ENCODE measurements around the gene SEPTIN2.

DNA sequence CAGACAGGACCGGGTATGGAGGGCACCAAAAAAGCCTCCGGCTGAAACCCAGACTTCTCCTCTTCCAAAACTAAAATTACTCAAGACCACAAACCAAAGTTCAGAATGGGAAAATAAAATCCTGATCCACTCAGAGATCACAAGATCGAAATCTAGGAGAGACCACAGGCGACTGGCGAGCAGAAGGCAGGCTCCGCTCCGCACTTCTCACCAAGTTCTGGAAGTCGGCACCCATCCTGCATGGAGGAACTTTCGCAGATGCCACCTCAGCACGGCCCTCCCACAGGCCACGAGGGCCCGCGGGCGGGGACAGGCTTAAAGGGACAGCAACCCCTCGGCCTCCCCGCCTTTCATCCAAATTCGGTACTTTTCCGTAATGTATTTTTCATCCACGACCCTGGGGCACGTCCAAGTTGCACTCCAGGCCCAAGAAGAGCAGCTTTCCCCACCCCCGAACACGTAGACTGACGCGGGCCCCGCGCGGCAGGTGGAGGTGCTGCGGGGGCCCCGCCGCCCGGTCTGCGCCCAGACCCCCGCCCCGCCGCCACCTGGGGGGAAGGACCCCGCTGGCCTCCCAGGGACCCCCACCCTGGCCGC, 43.9 kb upstream of the SEPTIN2 start:
- TF ChIP-seq POLR2AphosphoS5 (IDR thresholded peaks at IDR 0.05; ENCODE audit: insufficient read depth, low read depth, low read length) (peak; percentile 57), POLR2A (IDR thresholded peaks at IDR 0.05; ENCODE audit: low read depth, low read length) (peak; percentile 52), EZH2 (IDR thresholded peaks at IDR 0.05; ENCODE audit: borderline replicate concordance, low read depth, low read length, severe bottlenecking) (no peak), JUN (IDR thresholded peaks at IDR 0.05; ENCODE audit: borderline replicate concordance, insufficient read depth, insufficient read length, low read depth) (no peak), MYC (IDR thresholded peaks at IDR 0.05; ENCODE audit: low read depth, low read length) (peak; percentile 4)
- TF ChIP-seq, protein P1, sequence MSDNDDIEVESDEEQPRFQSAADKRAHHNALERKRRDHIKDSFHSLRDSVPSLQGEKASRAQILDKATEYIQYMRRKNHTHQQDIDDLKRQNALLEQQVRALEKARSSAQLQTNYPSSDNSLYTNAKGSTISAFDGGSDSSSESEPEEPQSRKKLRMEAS (IDR thresholded peaks at IDR 0.05; ENCODE audit: insufficient read depth, insufficient read length) = peak; percentile 82
- TF ChIP-seq, protein P2, sequence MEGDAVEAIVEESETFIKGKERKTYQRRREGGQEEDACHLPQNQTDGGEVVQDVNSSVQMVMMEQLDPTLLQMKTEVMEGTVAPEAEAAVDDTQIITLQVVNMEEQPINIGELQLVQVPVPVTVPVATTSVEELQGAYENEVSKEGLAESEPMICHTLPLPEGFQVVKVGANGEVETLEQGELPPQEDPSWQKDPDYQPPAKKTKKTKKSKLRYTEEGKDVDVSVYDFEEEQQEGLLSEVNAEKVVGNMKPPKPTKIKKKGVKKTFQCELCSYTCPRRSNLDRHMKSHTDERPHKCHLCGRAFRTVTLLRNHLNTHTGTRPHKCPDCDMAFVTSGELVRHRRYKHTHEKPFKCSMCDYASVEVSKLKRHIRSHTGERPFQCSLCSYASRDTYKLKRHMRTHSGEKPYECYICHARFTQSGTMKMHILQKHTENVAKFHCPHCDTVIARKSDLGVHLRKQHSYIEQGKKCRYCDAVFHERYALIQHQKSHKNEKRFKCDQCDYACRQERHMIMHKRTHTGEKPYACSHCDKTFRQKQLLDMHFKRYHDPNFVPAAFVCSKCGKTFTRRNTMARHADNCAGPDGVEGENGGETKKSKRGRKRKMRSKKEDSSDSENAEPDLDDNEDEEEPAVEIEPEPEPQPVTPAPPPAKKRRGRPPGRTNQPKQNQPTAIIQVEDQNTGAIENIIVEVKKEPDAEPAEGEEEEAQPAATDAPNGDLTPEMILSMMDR (IDR thresholded peaks at IDR 0.05; ENCODE audit: extremely low read depth in 1 of 2, insufficient read depth in 1 of 2, low read depth in 1 of 2, low read length in 2 of 2) = no peak
